GM19239 (cell line): Measurements from ENCODE around the gene HBS1L.

Experiments
- DNase-seq: peaks from one replicate; pipeline ENCODE4 v3.0.0; 2011; ENCODE audit warnings: low spot score; ENCODE audit not compliant: insufficient read length
- FAIRE-seq: peaks from 2 replicates; lab custom pipeline; 2011; peaks lifted over from hg19 to GRCh38; lab: Jason Lieb, UNC

Gene HBS1L

DNA sequence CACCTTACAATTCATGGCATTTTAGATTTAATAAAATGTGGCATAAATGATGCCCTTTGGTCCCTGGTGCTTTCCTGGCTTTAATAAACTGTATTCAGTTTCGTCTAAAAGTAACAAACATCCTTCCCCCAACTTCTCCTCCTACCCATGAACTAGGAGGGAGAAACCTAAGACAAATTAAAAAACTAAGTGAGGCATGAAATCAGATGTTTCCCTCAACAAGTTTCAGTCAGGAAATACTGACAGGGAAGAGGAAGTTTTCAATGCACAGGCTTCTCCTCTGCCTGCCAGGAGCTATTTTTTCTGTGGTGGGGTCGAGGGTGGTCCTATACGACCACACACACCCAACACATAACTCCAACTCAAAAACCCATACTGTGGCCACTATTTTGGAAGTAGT lies 10.0 kb downstream of the HBS1L start:
- DNase-seq (no peak), FAIRE-seq (peak; percentile 91)

DNA sequence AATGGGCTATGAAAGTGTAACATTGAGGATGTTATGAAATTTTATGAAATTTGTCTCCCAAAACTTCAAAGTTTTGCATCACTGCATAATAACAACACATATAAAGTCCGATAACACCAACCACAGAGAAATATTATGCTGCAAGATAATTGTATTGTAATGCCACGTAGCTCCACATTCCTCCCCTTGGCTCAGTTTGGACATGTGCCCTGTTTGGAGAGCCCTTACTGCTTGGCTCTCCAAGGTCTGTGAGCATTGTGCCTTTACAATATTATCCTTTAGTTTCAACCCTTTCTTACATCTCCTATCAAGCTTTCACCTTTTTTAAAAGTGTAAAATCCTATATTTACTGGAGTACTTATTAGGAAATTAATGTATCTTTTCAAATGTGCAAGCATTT lies 10.8 kb downstream of the HBS1L start:
- no peak for DNase-seq

DNA sequence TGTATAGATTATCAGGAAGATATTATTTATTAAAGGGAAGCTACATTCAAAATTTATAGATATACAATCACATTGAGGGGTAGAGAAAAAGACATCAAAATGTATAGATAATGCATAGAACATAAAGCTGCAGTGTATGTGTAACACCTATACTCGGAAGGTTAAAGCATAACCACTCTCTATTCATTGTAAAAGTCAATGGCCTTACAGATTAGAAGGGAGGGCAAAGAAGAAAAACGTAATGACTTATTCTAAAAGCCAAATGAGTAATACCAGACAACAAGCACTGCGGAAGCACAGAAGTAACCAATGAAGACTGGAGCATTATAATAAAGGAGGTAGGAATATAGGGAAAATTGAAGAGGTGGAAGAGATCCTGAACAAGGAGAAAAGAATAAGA lies 11.3 kb downstream of the HBS1L start:
- no peak for FAIRE-seq
- no peak for DNase-seq

More for the DNA sequence above, 10.8 kb downstream of the HBS1L start:
- no peak for FAIRE-seq

DNA sequence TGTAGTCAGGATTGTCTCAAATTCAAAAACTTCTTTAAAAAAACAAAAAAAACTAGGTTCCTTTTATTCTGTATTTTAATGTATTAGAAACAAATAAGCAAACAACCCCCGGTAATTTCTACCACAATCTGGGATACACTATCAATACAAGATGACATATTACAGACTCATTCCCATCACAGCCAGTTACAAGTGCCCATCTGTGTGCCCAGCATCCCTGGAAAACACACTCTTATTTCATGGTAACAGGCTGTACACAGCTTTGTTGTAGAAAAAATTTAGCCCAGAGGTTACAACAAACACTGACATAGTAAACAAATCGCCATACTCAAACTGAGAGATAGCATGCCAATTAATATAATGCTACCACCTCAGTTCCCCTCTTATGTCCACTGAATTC lies 16.3 kb downstream of the HBS1L start:
- DNase-seq (no peak), FAIRE-seq (peak; percentile 31)

DNA sequence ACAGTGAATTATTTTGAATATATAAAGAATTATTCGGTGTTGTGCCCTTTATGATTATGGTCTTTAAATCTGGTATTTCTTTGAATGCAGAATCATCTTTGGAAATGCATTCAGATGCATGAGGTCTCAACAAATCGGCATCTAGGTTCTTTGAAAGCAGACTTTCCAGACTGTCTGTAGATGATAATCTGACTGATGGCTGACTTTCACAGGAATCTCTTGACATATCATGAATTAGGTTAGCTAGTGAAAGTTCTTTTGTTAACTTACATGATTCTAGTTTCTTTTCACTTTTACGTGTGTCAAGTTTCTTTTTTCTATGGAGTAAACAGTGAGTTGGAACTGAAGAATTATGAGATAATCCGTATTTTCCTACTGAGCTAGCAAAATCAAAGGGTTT lies 17.1 kb downstream of the HBS1L start:
- FAIRE-seq, result no peak

DNA sequence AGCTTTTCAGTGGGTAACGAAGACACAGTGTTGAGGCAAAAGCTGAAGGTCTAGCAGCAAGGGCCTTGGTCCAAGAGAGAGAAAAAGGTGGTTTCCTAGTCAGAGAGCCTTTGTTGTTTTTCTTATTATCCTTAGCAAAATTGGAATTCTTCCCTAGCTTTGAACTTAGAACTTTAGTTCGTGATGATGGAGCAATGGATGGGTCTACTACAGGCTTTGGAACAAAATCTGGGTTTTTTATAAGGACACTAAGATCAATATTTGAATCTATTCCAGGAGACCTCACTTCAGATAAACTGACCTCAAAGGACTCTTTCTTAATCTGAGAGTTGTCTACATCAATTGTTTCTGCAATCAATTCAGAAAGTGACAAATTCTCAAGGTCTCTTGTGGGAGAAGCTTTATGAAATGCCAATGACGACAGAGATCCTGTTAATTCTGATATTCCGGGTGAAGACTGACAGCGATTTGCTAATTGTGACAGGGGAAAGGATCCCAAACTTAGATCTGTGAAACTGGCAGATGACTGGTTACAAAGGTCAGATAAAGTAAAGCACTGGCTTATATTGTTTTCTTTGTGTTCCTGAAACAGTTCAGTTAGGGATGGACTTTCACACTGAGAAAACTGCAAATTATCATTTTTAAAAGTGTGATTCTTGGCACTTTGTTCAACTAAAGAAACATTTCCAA lies 17.7 kb downstream of the HBS1L start:
- DNase-seq, result no peak
- FAIRE-seq, result peak; percentile 11

More for the DNA sequence above, 17.1 kb downstream of the HBS1L start:
- DNase-seq, result no peak

DNA sequence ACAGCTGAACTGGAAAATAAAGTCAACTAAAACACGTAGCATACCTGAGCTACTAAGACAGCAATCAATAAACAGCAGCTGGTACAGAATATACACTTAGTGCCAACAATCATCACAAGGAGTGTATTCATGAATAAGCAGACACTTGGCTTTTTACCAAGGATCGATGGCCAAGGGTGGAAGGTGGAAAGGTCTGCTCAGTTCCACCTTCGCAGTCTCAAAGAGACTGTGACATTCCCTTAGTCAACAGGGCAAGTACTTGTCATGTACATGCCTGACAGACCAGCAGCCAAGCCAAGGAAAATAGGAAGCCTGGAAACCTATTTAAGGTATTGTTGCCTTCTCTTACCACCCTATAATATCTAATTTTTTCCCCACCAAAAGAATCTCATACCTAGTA lies 21.4 kb downstream of the HBS1L start:
- DNase-seq (no peak), FAIRE-seq (peak; percentile 63)

DNA sequence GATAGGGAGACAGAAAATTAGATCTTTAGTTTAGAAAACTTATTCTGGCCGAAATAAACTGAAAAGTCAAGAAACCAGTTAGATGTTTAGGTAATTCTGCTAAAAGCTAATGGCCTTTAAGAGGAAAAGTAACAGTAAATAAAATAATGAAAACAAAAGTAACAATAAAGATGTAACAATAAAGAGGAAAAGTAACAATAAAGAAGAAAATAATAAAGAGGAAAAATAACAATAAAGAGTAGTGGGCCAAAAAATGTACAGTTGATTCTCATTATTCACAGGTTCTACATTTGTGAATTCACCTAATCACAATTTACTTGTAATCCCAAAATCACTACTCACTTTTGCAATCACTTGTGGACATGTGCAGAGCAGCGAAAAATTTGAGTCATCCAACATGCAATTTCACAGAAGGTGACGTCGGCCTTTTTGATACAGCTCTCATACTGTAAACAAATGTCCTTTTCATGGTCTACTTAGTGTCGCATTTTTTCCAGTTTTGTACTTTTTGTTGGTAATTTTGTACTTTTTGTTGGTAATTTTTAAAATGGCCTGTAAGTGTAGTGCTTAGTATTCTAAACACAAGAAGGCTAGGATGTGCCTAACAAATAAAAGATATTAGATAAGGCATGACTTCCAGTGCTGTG lies 24.0 kb downstream of the HBS1L start:
- no peak for DNase-seq
- no peak for FAIRE-seq

DNA sequence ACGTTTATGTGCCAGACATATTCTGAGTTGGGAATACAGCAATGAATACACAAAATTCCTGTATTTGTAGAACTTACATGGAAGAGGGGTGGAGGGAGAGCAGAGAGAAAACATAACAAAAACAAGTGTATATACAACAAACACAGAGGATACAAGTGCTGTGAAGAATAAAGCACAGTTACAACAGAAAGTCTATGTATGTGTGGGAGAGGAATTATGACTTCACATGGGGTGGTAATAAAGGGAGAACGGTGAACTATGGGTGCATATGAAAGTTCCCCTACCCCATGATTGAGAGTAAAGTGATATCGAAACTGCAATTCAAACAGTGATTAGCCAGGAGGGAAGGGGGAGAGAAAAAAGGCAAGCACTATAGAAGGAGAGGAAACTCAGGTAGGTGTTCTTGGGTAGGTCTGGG lies 24.6 kb downstream of the HBS1L start:
- DNase-seq, result peak; percentile 32

DNA sequence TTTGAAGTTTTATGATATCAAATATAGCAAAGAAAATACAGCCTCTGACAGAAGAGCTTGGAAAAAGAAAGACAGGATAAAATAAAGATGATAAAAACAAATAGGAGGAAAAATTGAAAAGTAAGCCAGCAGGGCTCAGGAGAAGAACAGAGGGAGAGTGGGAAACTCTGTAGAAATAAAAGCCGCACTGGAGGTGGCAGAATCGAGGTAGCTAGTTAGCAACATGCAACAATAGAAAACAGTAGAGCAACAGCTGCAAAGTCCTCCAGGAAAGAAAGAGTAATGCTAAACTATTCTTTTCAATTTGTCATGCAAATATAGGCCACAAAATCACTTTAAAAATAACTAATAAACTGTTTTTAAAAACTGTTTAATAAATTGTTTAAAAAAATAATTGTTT lies 28.8 kb downstream of the HBS1L start:
- FAIRE-seq, result peak; percentile 44
- DNase-seq, result no peak

More for the DNA sequence above, 24.6 kb downstream of the HBS1L start:
- peak; percentile 99 for FAIRE-seq

DNA sequence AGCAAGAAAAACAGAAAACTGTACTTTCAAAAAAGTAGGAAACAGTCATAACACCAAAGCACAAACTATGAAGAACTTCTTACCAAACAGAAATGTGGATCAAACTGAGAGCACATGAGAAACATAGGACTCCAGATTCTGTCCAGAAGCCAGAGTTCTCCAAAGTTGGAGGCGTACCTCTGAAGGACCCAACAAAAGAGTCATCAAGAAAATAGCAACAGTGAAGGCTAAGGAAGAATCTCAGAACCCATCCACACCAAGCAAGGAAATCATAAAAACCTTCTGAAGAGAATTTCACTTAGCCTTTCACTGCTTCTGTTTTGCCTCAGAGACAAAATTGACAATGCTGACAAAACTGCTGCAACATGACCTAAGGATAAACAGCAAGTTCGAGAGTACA lies 29.4 kb downstream of the HBS1L start:
- DNase-seq (no peak), FAIRE-seq (peak; percentile 48)

DNA sequence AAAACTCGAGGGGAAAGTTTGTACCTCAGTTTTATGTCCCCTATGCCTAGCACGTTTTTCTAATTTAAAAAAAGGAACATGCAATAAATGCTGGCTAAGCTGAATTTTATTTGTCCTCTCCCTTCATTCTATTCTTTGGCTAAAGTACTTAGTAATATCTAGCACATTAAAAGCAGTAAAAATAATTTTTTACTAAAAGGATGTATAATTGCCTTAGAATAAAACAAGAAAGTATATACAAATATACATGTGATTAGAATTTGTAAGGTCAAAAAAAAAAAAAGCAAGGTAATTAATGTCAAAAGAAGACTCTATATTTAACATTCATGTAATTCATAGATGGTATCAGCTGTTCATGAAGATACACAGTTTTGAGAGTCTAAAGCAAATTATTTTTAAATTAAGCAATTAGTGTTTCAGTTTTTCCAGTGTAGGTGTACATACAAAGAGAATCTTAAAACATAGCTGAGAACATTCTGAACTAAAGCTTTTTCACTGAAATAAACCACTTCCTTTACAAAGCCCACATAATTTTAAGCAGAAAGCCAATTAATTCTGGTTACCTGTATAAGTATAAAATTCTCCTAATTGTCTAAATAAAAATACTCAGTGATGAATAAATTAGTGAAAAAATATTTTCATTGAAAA lies 32.4 kb downstream of the HBS1L start:
- DNase-seq, result no peak
- peak; percentile 84 for FAIRE-seq

DNA sequence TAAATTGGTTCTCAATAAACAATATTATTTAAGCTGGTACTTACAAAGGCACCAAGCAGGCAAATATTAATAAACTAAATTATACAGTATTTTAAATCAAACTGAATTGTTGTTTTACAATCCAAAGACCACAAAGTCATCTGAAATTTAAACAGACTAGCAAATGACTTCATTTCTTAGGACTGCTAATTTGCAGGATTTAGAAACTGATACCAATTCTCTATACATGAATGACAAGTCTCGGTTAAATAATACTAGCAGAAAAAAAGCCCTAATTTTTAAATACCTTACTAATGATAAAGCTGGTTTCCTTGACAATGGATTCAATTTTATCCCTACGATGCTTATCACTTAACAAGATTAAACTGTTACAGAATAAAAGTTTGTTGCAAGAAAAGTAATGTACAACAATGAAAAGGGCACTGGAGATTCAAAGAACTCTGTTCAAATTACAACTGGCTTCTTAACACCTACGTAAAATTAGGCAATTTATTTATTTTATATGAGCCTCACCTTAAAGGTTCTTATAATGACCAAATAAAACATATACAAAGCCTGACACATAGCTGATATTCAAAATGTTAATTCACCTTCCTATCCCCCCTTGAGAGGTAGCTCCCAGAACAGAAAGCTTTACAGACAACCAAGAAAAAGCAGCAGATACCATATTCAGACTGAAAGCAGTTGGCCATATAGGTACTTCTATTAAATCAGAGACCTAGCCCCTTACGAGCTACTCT lies 33.1 kb downstream of the HBS1L start:
- peak; percentile 93 for FAIRE-seq
- DNase-seq, result no peak

DNA sequence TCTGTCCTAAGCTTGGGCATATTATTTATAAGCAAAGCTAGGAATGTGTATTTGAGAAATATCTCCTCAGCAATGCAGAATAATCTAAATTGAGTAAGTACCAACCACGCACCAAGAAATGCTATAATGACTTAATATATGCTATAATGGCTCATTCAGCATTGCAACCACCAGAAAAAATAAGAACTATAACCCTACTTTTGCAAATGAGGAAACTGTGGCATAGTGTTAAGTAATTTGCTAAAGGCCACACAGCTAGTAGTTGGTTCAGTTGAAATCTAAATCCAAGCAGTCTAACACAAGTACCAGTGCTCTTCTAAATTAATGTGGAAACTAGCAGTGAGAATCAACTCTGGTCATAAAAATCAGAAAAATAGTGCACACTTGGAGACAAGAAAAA lies 35.7 kb downstream of the HBS1L start:
- FAIRE-seq, result peak; percentile 67
- no peak for DNase-seq

DNA sequence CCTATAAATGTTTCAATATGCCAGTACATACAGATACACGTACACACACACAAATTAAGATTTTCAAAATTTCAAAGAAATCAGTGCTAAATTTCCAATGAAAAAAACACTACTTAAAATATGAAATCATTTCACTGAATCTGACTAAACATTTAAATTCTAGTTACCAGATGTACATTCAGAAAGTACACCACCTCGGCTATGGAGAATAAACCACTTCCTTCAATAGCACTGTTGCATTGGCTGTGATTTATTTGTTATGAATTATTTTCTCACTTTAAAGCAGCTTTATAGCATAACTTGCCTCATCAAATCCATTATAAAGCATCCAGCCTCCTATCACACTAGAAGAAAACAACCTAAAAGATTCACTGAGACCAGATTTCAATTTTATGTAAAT lies 36.6 kb downstream of the HBS1L start:
- DNase-seq (no peak), FAIRE-seq (no peak)

DNA sequence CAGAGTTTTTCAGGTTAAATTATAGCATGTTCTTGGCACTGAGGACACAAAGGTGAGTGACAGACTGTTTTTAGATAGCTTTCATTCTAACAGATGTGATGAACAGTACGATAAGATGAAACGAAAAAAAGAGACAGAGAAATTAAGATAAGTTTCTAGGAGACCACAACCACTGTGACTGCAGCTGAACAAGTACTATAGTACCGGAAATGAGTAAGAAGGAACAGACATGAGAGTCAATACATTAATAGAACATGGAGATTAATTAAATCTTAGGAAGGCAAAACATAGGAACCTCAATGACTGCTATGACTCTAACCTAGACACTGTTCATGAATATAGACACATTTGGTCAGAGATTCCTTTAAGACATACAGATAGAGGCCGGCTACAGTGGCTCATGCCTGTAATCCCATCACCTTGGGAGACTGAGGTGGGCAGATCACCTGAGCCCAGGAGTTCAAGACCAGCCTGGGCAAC lies 40.2 kb downstream of the HBS1L start:
- FAIRE-seq, result peak; percentile 86
- DNase-seq, result no peak

DNA sequence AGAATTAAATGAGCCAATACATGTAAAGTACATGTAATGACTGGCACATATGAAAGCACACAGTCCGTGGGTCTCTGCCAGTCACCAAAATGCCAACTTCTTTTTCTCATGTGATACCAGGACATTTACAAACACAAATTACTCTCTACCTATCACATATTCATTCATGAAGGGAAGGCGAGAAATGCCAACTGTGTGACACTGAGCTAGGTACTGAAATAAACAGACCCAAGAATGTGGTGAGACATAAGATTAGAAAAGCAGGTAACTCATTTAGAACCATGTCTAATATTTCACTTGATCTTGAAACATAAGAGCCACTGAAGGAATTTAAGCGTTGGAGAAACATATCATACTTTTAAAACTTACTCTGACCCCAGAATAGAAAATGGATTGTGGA lies 41.4 kb downstream of the HBS1L start:
- no peak for DNase-seq
- FAIRE-seq, result peak; percentile 56

DNA sequence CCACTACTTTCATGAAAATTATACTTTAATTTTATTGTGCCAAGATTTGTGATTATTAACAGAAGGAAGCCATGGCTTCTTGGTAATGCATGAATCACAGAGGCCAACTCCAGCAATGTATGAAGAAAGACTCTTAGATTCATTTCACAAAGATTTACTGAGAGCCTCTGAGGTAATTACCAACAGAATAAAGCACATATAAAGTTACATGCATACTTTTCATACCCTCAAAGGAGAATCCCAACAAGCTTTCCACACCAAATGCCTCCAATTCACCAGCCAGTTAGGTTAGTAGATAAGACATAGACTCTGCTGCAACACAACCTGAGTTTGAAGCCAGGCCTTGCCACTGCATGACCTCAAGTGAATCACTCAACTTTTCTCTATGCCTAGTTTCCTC lies 41.9 kb downstream of the HBS1L start:
- FAIRE-seq (no peak), DNase-seq (no peak)

DNA sequence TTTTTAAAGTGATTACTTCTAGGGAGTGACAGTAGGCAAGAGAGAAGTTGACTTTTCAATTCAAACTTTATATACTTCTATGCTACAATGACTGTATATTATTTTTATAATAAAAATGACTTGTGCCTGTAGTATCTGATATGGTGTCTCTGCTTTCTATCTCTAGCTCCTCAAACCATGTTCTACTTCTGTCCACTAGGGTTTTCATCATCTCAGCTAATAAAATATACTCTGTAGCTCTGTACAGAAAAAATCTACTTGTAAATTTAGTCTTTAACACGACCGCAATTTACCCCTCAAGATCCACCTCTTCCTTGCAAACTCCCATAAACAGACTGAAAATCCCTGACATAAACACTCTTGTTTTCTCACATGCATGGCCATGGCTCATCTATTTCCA lies 42.3 kb downstream of the HBS1L start:
- no peak for DNase-seq
- FAIRE-seq, result peak; percentile 42

DNA sequence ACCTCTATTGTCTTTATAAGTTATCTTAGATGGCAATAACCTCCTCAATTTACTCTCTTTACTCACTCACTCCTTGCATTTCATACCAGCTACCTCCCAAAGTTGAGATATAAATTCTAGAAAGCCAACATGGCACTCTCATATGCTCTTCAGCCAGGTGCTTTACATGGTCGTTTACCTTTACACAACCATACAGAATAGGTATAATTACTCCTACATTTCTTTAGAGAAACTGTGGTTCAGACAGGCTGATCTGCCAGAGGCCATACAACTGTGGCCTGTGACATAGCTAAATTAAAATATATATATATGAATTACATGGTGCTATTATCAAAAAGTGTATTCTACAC lies 45.7 kb downstream of the HBS1L start:
- DNase-seq, result no peak

More for the DNA sequence above, 45.7 kb downstream of the HBS1L start:
- FAIRE-seq, result no peak
